K562 (cell line): ENCODE measurements around the gene IKBKE. TPM values are rescaled to one million over a fixed set of nuclear protein-coding genes. Genes with fewer than 3 reads are reported as not detected.

Source experiments
- ARID1B ChIP-seq: fragments of 450-650 bp; IDR thresholded peaks from 2 replicates; pipeline ENCODE4 v1.6.1; 2016; ENCODE audit warnings: antibody characterized with exemption, mild to moderate bottlenecking, inconsistent platforms
- CAMTA2 ChIP-seq: fragments of 250-450 bp; sonication (Bioruptor Pico); conservative IDR thresholded peaks from 2 replicates; pipeline ENCODE4 v1.5.1; 2022
- CBX2 ChIP-seq: fragments of 200-600 bp; sonication (generic); IDR thresholded peaks from one replicate; pipeline ENCODE4 v1.6.1; 2012; ENCODE audit warnings: mild to moderate bottlenecking, low read length, inconsistent platforms; ENCODE audit not compliant: insufficient read depth, poor library complexity, severe bottlenecking
- CXXC5 ChIP-seq: fragments of 250-450 bp; sonication (Bioruptor Pico); IDR thresholded peaks from 2 replicates; pipeline ENCODE4 v1.8.0; 2022; ENCODE audit warnings: inconsistent platforms, mild to moderate bottlenecking, moderate library complexity
- FOSL1 ChIP-seq: fragments of 200-800 bp; sonication (Bioruptor generic); conservative IDR thresholded peaks from 2 replicates; pipeline ENCODE4 v1.6.1; 2016; ENCODE audit warnings: missing genetic modification characterization, missing compliant biosample characterization
- GTF2E2 ChIP-seq: fragments of 200-800 bp; sonication (Bioruptor generic); IDR thresholded peaks from 2 replicates; pipeline ENCODE4 v1.6.1; 2016; ENCODE audit warnings: missing genetic modification characterization, missing compliant biosample characterization
- HDAC8 ChIP-seq: fragments of 450-650 bp; IDR thresholded peaks from 2 replicates; pipeline ENCODE4 v1.6.1; 2016; ENCODE audit warnings: mild to moderate bottlenecking, missing genetic modification characterization, moderate library complexity, missing compliant biosample characterization
- ILK ChIP-seq: fragments of 450-650 bp; IDR thresholded peaks from 2 replicates; pipeline ENCODE4 v1.6.1; 2016; ENCODE audit warnings: missing genetic modification characterization, low read depth, mild to moderate bottlenecking, missing compliant biosample characterization, moderate library complexity, borderline replicate concordance
- JUND ChIP-seq, 2 experiments: IDR thresholded peaks; 2 replicates in 1 of 2; 3 replicates in 1 of 2; pipeline ENCODE4 v1.6.1; 2011; ENCODE audit warnings: borderline replicate concordance in 2 of 2, low read depth in 2 of 2, low read length in 2 of 2, improper control_type of control experiment in 1 of 2, missing biosample characterization in 1 of 2, missing genetic modification characterization in 1 of 2, missing genetic modification reagents in 1 of 2
- L3MBTL2 ChIP-seq: fragments of 450-650 bp; IDR thresholded peaks from 2 replicates; pipeline ENCODE4 v1.6.1; 2016; ENCODE audit warnings: mild to moderate bottlenecking, moderate library complexity
- MAFG ChIP-seq: fragments of 450-650 bp; conservative IDR thresholded peaks from 2 replicates; pipeline ENCODE4 v1.6.1; 2016; ENCODE audit warnings: missing genetic modification characterization, missing compliant biosample characterization
- NCOA2 ChIP-seq, 2 experiments: fragments of 450-650 bp; IDR thresholded peaks; 2 replicates each; pipeline ENCODE4 v1.6.1; 2018; ENCODE audit warnings: mild to moderate bottlenecking in 2 of 2, moderate library complexity in 1 of 2; ENCODE audit not compliant: partially characterized antibody in 2 of 2
- NR2C1 ChIP-seq, 2 experiments: fragments of 450-650 bp; IDR thresholded peaks; 2 replicates each; pipeline ENCODE4 v1.6.1; 2017; ENCODE audit warnings: mild to moderate bottlenecking in 2 of 2, antibody characterized with exemption in 1 of 2, inconsistent platforms in 1 of 2, missing compliant biosample characterization in 1 of 2, missing genetic modification characterization in 1 of 2
- NRF1 ChIP-seq, 2 experiments: fragments of 450-650 bp; IDR thresholded peaks in 1 of 2; conservative IDR thresholded peaks in 1 of 2; 2 replicates each; pipeline ENCODE4 v1.6.1; 2014; ENCODE audit warnings: mild to moderate bottlenecking in 2 of 2
- RAD51 ChIP-seq: fragments of 450-650 bp; IDR thresholded peaks from 2 replicates; pipeline ENCODE4 v1.7.1; 2016; ENCODE audit warnings: low read depth, mild to moderate bottlenecking, borderline replicate concordance
- REST ChIP-seq, 2 experiments: fragments of 450-650 bp; formaldehyde crosslinking in 1 of 2; IDR thresholded peaks; 2 replicates each; pipeline versions ENCODE4 v1.4.0 to v1.6.1; 2014 to 2020; ENCODE audit warnings: mild to moderate bottlenecking in 2 of 2, borderline replicate concordance in 1 of 2, low read depth in 1 of 2
- SREBF1 ChIP-seq: fragments of 150-350 bp; IDR thresholded peaks from 2 replicates; pipeline ENCODE4 v1.6.1; 2014; ENCODE audit warnings: antibody characterized with exemption, low read depth, low read length, borderline replicate concordance
- TCF3 ChIP-seq: sonication (generic); formaldehyde crosslinking; IDR thresholded peaks from 2 replicates; pipeline ENCODE4 v1.4.0; 2020; ENCODE audit warnings: mild to moderate bottlenecking, missing genetic modification reagents
- ZNF766 ChIP-seq: fragments of 200-800 bp; sonication (Bioruptor generic); conservative IDR thresholded peaks from 2 replicates; pipeline ENCODE4 v1.6.1; 2016; ENCODE audit warnings: missing genetic modification characterization, missing compliant biosample characterization
- polyA plus RNA-seq, 8 experiments: library from polyadenylated mRNA; depleted of rRNA in 4 of 8; stranded (reverse) in 5 of 8; unstranded in 3 of 8; fragments of >200 nt; fragmentation: Nextera tagmentation in 2 of 8; fragmentation: Illumina TruSeq in 1 of 8; extraction: Ambion mirVana in 2 of 8; extraction: Trizol in 1 of 8; gene quantifications; 2 replicates each; pipeline versions ENCODE4 v1.2.1 to v1.2.3, GENCODE V29; 2011 to 2014; ENCODE audit warnings: inconsistent platforms in 1 of 8, missing spikeins in 1 of 8
- total RNA-seq, 7 experiments: library from RNA; depleted of rRNA in 6 of 7; stranded (reverse); fragments of >200 nt in 6 of 7; fragmentation: Illumina TruSeq in 2 of 7; extraction: Trizol in 2 of 7; gene quantifications; 2 replicates each; pipeline versions ENCODE4 v1.2.1 to v1.2.3, GENCODE V29; 2011 to 2021; ENCODE audit warnings: low replicate concordance in 1 of 7

IKBKE gene
- total and polyA plus RNA-seq, 9 of the 15 experiments (the other 6 are each of a cell fraction or from before 2014, with no cell fraction given), result 2.3 to 9.0 (median 4.8) TPM

DNA sequence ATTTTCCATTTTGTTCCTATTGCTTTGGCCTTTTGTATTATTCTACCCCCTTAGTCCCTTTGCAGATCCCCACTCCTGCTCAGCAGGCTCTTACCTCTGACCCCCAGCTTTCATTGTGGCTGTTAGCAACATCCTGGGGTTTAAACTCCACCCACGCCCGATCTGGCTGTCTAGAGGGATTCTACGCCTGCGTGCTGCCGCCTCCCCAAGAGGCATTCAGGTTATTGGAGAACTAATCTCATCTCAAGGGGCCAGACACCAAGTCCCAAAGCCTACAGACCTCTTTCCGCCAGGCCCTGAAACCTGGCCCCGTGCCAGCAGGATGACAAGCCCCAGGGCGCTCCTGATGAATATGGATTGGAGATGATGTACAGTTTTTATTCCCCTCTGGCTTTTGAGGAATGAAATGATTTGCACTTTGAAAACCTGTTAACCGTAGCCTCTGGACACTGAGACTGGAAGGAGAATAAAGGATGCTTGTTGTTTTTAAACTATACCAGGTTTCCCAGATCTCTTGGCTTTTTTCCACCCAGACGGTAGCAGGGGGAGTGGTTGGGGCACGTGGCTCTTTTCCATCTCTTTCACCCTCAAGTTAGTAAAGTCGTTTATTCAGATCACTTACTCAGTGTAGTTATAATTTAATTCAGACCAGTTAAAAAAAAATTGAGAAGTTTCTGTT is 14.5 kb upstream of the IKBKE start (continued):
- TF ChIP-seq NR2C1 (IDR thresholded peaks at IDR 0.05) (peak; percentile 75), NR2C1 (tag; IDR thresholded peaks at IDR 0.05) (peak; percentile 80), GTF2E2 (tag) (0 out of 2 replicates have a peak, but pooled peaks have one; percentile 48), CBX2 (no peak), NRF1 (conservative IDR thresholded peaks at IDR 0.05 in 1 of 2, IDR thresholded peaks at IDR 0.05 in 1 of 2) (peak; percentile 84 to 88), HDAC8 (no peak), ZNF766 (CRISPR knock-in tag) (no peak), JUND (IDR thresholded peaks at IDR 0.05; ENCODE audit: borderline replicate concordance, low read depth, low read length) (peak; percentile 60; the same call in 1 of the 2 replicates), JUND (tag; IDR thresholded peaks at IDR 0.05; ENCODE audit: borderline replicate concordance, low read depth, low read length) (no peak; the same call in 2 of the 3 replicates), CAMTA2 (no peak), ILK (tag) (no peak), ARID1B (peak; percentile 77), FOSL1 (tag) (peak; percentile 34; the same call in 1 of the 2 replicates), NCOA2 (IDR thresholded peaks at IDR 0.05; ENCODE audit: partially characterized antibody in 2 of 2) (peak in 1 of 2 experiments; percentile 91), L3MBTL2 (peak; percentile 9; the same call in 1 of the 2 replicates), TCF3 (CRISPR knock-in tag) (peak; percentile 64), RAD51 (peak; percentile 35; the same call in 1 of the 2 replicates), REST (IDR thresholded peaks at IDR 0.05; ENCODE audit: borderline replicate concordance) (no peak), REST (CRISPR knock-in tag; IDR thresholded peaks at IDR 0.05; ENCODE audit: low read depth) (no peak), CXXC5 (CRISPR knock-in tag) (peak; percentile 55), SREBF1 (no peak), MAFG (tag) (0 out of 2 replicates have a peak, but pooled peaks have one; percentile 7)
